Measurements from ENCODE around the gene OGFOD1. TPM values are rescaled to one million over a fixed set of nuclear protein-coding genes. Genes with fewer than 3 reads are reported as not detected.

Gene OGFOD1
- total and polyA plus RNA-seq, 2 of the 13 experiments (the other 11 are each of a cell fraction or from before 2014, with no cell fraction given), result 35.2 to 81.3 TPM

GRCh38 chr16:56491657-56492261 is 40.4 kb downstream of the OGFOD1 start:
- Histone ChIP-seq H4K20me1 (ENCODE audit: insufficient read depth, low read length) (no peaks in the 10 kb centered on the region), H3K27ac (ENCODE audit: extremely low read length, insufficient read depth, low read length) (no peak overlapping the region), H3K4me2 (ENCODE audit: low read depth, low read length) (no peak overlapping the region), H3K27me3 (ENCODE audit: control insufficient read depth in 1 of 2, insufficient read depth in 2 of 2, low read length in 2 of 2) (no peaks in the 10 kb centered on the region), H3K79me2 (ENCODE audit: insufficient read depth, low read length) (no peaks in the 10 kb centered on the region), H2AFZ (ENCODE audit: low read length) (no peak overlapping the region), H3K4me1 (ENCODE audit: insufficient read depth, low read length) (peaks cover 11% of the 10 kb centered on the region), H3K9me3 (ENCODE audit: low read length) (no peaks in the 10 kb centered on the region), H3K9ac (ENCODE audit: insufficient read depth, low read depth, low read length) (no peak overlapping the region), H3K4me3 (replicated peaks in 1 of 3; ENCODE audit: insufficient read depth in 1 of 3, low read depth in 2 of 3, low read length in 3 of 3) (no peak overlapping the region), H3K36me3 (replicated peaks in 1 of 2; ENCODE audit: control insufficient read depth in 1 of 2, insufficient read depth in 2 of 2, low read length in 2 of 2) (no peaks in the 10 kb centered on the region; a peak in 1 of 5 replicates)
- 92% methylated on average over 4 of the region's 4 CpGs for WGBS (ENCODE audit: low lambda C conversion rate)
- FAIRE-seq (no peak), ATAC-seq (no peak), DNase-seq (ENCODE audit: low spot score) (no peak)
- no TSS peak for BruUV-seq (replicated peaks)
- intact Hi-C loops (cut with micrococcal nuclease; ENCODE audit: unreplicated experiment), result no loop called here
- POLR2A ChIA-PET, result no interaction called here
- in situ Hi-C loops (cut with HindIII; ENCODE audit: extremely low pct_ligation_motif_present, low pct_unique_long_range_greater_than_20kb), result no loop called here
- TF ChIP-seq ZNF644 (CRISPR knock-in tag; IDR thresholded peaks at IDR 0.05; ENCODE audit: low read depth), result no peak
- no peak for TF ChIP-seq RAD51 (IDR thresholded peaks at IDR 0.05; ENCODE audit: borderline replicate concordance)
- no peak for TF ChIP-seq SP2 (CRISPR knock-in tag; IDR thresholded peaks at IDR 0.05)
- no peak for TF ChIP-seq ZNF3 (CRISPR knock-in tag; IDR thresholded peaks at IDR 0.05)
- TF ChIP-seq ZNF160 (CRISPR knock-in tag; IDR thresholded peaks at IDR 0.05), result no peak
- no peak for TF ChIP-seq IRX3 (CRISPR knock-in tag; IDR thresholded peaks at IDR 0.05; ENCODE audit: borderline replicate concordance, low read depth)
- TF ChIP-seq TBP (CRISPR knock-in tag; IDR thresholded peaks at IDR 0.05), result no peak
- TF ChIP-seq FOXK2 (IDR thresholded peaks at IDR 0.05), result no peak
- no peak for TF ChIP-seq ZNF468 (CRISPR knock-in tag; IDR thresholded peaks at IDR 0.05)
- no peak for TF ChIP-seq ZNF660 (CRISPR knock-in tag; IDR thresholded peaks at IDR 0.05; ENCODE audit: borderline replicate concordance, low read depth)
- no peak for TF ChIP-seq CHD2 (IDR thresholded peaks at IDR 0.05; ENCODE audit: low read depth, low read length)
- no peak for TF ChIP-seq MAZ (IDR thresholded peaks at IDR 0.05; ENCODE audit: borderline replicate concordance, low read depth, low read length)
- TF ChIP-seq MAZ (CRISPR knock-in tag; IDR thresholded peaks at IDR 0.05; ENCODE audit: low read depth), result no peak
- no peak for TF ChIP-seq ZBTB46 (CRISPR knock-in tag; IDR thresholded peaks at IDR 0.05; ENCODE audit: borderline replicate concordance)
- TF ChIP-seq TEAD3 (CRISPR knock-in tag; optimal IDR thresholded peaks at IDR 0.05; ENCODE audit: borderline replicate concordance), result no peak
- TF ChIP-seq DBP (CRISPR knock-in tag; IDR thresholded peaks at IDR 0.05; ENCODE audit: not compliant biosample characterization), result no peak
- TF ChIP-seq CEBPG (CRISPR knock-in tag; IDR thresholded peaks at IDR 0.05), result no peak
- CTCF ChIA-PET (ENCODE audit: low intra/inter-chr PET ratio, low total read pairs), result no interaction called here

Data from HepG2 (cell line).